Measurements from ENCODE around the gene PTPRM. TPM values are rescaled to one million over a fixed set of nuclear protein-coding genes. Genes with fewer than 3 reads are reported as not detected.

Gene PTPRM
- polyA plus RNA-seq, 1 of the 3 experiments (the other 2 are of a cell fraction) = 16.0 TPM

DNA sequence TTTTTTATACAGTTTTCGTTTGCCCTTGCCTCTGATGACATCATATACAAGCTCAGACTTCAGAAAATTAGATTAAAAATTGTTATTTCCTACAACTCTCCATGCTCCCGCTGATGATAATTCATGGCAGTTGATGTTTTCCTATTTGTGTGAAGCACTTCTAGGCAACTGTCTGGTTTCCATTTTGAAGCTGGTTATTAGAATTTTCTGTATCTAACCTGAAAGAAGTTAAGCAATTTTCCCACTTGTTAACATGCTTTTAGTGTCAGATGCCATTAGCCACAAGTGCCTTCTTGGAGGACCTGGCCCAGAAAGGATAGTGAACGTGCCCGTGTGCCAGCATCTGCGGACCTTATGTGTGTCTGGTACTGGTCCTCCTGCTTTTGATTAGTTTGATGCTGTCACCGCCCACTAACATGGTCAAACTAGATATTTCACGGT is 694.6 kb downstream of the PTPRM start:
- POLR2A ChIA-PET = interaction anchor here (0.6 to 2.0 kb wide), 2 partner anchors 276 to 669 kb away, joined by 3 to 6 read pairs; no protein-coding TSS in a partner anchor
- Histone ChIP-seq H3K36me3 (replicated peaks in 1 of 2; ENCODE audit: control insufficient read depth in 1 of 2, insufficient read depth in 2 of 2, low read length in 1 of 2) (no peaks in the 10 kb centered on the region), H3K9ac (no peak overlapping the region), H3K27ac (ENCODE audit: low read depth in 2 of 2, low read length in 1 of 2) (peak overlapping the region in 1 of 2 experiments; percentile 96; a peak in 2 of 4 replicates), H3K9me3 (no peaks in the 10 kb centered on the region), H2AFZ (ENCODE audit: low read depth) (no peak overlapping the region), H3K27me3 (ENCODE audit: insufficient read depth) (no peaks in the 10 kb centered on the region), H3K9me2 (no peaks in the 10 kb centered on the region), H3K4me3 (ENCODE audit: low read depth in 2 of 2, low read length in 1 of 2) (no peak overlapping the region), H3K4me1 (ENCODE audit: control insufficient read depth in 1 of 2, insufficient read depth in 2 of 2, low read depth in 1 of 2, low read length in 1 of 2) (peaks cover 0 to 70% of the 10 kb centered on the region in 2 experiments; a peak in 2 of 4 replicates), H4K20me1 (ENCODE audit: insufficient read depth) (no peaks in the 10 kb centered on the region), H3K79me2 (ENCODE audit: insufficient read depth) (no peaks in the 10 kb centered on the region), H3F3A (replicated peaks; ENCODE audit: insufficient read depth) (no peaks in the 10 kb centered on the region), H3K4me2 (no peak overlapping the region)
- CTCF ChIA-PET = interaction anchor here (0.7 to 3.2 kb wide), 7 partner anchors 13 to 218 kb away, joined by 3 to 16 read pairs (median 3); no protein-coding TSS in a partner anchor
- WGBS (ENCODE audit: low lambda C conversion rate) = 10% methylated on average over 7 of the region's 7 CpGs
- DNase-seq = peak; percentile 67
- TF ChIP-seq FOSL2 (IDR thresholded peaks at IDR 0.05; ENCODE audit: borderline replicate concordance, low read depth) (no peak), YY1 (IDR thresholded peaks at IDR 0.05; ENCODE audit: low read depth) (no peak), JUND (IDR thresholded peaks at IDR 0.05) (no peak), SMC3 (IDR thresholded peaks at IDR 0.05; ENCODE audit: low read depth, low read length) (no peak; the same call in 1 of the 2 replicates), FOXM1 (IDR thresholded peaks at IDR 0.05; ENCODE audit: low read depth) (no peak), CHD2 (IDR thresholded peaks at IDR 0.05; ENCODE audit: low read length, partially characterized antibody) (peak; percentile 78), RCOR1 (IDR thresholded peaks at IDR 0.05; ENCODE audit: low read length) (peak; percentile 100), RFX5 (IDR thresholded peaks at IDR 0.05; ENCODE audit: low read length) (no peak), SIN3A (IDR thresholded peaks at IDR 0.05; ENCODE audit: borderline replicate concordance, low read depth, low read length) (no peak), TCF12 (IDR thresholded peaks at IDR 0.05) (peak; percentile 82), MEF2A (IDR thresholded peaks at IDR 0.05; ENCODE audit: borderline replicate concordance, low read depth) (no peak), GATA2 (CRISPR knock-in tag; IDR thresholded peaks at IDR 0.05) (peak; percentile 83), NFIC (IDR thresholded peaks at IDR 0.05; ENCODE audit: borderline replicate concordance) (no peak), RXRA (IDR thresholded peaks at IDR 0.05; ENCODE audit: borderline replicate concordance, low read depth) (no peak), EZH2phosphoT487 (IDR thresholded peaks at IDR 0.05; ENCODE audit: borderline replicate concordance, low read depth) (no peak), GABPA (IDR thresholded peaks at IDR 0.05; ENCODE audit: low read depth) (no peak), TEAD4 (IDR thresholded peaks at IDR 0.05; ENCODE audit: borderline replicate concordance, insufficient read depth) (0 out of 2 replicates have a peak, but pooled peaks have one; percentile 28), RAD21 (IDR thresholded peaks at IDR 0.05; ENCODE audit: low read length) (peak; percentile 46)
- TF ChIP-seq, protein P1, sequence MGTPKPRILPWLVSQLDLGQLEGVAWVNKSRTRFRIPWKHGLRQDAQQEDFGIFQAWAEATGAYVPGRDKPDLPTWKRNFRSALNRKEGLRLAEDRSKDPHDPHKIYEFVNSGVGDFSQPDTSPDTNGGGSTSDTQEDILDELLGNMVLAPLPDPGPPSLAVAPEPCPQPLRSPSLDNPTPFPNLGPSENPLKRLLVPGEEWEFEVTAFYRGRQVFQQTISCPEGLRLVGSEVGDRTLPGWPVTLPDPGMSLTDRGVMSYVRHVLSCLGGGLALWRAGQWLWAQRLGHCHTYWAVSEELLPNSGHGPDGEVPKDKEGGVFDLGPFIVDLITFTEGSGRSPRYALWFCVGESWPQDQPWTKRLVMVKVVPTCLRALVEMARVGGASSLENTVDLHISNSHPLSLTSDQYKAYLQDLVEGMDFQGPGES (IDR thresholded peaks at IDR 0.05; ENCODE audit: low read depth, low read length) = no peak
- TF ChIP-seq, protein P2, sequence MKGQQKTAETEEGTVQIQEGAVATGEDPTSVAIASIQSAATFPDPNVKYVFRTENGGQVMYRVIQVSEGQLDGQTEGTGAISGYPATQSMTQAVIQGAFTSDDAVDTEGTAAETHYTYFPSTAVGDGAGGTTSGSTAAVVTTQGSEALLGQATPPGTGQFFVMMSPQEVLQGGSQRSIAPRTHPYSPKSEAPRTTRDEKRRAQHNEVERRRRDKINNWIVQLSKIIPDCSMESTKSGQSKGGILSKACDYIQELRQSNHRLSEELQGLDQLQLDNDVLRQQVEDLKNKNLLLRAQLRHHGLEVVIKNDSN (IDR thresholded peaks at IDR 0.05; ENCODE audit: borderline replicate concordance, low read depth) = no peak
- TF ChIP-seq, protein P3, sequence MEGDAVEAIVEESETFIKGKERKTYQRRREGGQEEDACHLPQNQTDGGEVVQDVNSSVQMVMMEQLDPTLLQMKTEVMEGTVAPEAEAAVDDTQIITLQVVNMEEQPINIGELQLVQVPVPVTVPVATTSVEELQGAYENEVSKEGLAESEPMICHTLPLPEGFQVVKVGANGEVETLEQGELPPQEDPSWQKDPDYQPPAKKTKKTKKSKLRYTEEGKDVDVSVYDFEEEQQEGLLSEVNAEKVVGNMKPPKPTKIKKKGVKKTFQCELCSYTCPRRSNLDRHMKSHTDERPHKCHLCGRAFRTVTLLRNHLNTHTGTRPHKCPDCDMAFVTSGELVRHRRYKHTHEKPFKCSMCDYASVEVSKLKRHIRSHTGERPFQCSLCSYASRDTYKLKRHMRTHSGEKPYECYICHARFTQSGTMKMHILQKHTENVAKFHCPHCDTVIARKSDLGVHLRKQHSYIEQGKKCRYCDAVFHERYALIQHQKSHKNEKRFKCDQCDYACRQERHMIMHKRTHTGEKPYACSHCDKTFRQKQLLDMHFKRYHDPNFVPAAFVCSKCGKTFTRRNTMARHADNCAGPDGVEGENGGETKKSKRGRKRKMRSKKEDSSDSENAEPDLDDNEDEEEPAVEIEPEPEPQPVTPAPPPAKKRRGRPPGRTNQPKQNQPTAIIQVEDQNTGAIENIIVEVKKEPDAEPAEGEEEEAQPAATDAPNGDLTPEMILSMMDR (IDR thresholded peaks at IDR 0.05) = no peak
- TF ChIP-seq, protein P4, sequence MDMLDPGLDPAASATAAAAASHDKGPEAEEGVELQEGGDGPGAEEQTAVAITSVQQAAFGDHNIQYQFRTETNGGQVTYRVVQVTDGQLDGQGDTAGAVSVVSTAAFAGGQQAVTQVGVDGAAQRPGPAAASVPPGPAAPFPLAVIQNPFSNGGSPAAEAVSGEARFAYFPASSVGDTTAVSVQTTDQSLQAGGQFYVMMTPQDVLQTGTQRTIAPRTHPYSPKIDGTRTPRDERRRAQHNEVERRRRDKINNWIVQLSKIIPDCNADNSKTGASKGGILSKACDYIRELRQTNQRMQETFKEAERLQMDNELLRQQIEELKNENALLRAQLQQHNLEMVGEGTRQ (IDR thresholded peaks at IDR 0.05; ENCODE audit: borderline replicate concordance, low read depth, low read length) = no peak
- TF ChIP-seq, protein P5, sequence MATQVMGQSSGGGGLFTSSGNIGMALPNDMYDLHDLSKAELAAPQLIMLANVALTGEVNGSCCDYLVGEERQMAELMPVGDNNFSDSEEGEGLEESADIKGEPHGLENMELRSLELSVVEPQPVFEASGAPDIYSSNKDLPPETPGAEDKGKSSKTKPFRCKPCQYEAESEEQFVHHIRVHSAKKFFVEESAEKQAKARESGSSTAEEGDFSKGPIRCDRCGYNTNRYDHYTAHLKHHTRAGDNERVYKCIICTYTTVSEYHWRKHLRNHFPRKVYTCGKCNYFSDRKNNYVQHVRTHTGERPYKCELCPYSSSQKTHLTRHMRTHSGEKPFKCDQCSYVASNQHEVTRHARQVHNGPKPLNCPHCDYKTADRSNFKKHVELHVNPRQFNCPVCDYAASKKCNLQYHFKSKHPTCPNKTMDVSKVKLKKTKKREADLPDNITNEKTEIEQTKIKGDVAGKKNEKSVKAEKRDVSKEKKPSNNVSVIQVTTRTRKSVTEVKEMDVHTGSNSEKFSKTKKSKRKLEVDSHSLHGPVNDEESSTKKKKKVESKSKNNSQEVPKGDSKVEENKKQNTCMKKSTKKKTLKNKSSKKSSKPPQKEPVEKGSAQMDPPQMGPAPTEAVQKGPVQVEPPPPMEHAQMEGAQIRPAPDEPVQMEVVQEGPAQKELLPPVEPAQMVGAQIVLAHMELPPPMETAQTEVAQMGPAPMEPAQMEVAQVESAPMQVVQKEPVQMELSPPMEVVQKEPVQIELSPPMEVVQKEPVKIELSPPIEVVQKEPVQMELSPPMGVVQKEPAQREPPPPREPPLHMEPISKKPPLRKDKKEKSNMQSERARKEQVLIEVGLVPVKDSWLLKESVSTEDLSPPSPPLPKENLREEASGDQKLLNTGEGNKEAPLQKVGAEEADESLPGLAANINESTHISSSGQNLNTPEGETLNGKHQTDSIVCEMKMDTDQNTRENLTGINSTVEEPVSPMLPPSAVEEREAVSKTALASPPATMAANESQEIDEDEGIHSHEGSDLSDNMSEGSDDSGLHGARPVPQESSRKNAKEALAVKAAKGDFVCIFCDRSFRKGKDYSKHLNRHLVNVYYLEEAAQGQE (IDR thresholded peaks at IDR 0.05; ENCODE audit: low read depth, low read length) = no peak
- TF ChIP-seq, protein P6, sequence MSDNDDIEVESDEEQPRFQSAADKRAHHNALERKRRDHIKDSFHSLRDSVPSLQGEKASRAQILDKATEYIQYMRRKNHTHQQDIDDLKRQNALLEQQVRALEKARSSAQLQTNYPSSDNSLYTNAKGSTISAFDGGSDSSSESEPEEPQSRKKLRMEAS (IDR thresholded peaks at IDR 0.05; ENCODE audit: low read depth) = no peak
- TF ChIP-seq, protein P7, sequence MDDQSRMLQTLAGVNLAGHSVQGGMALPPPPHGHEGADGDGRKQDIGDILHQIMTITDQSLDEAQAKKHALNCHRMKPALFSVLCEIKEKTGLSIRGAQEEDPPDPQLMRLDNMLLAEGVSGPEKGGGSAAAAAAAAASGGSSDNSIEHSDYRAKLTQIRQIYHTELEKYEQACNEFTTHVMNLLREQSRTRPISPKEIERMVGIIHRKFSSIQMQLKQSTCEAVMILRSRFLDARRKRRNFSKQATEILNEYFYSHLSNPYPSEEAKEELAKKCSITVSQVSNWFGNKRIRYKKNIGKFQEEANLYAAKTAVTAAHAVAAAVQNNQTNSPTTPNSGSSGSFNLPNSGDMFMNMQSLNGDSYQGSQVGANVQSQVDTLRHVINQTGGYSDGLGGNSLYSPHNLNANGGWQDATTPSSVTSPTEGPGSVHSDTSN (IDR thresholded peaks at IDR 0.05) = peak; percentile 45; the same call in 1 of the 2 replicates
